Measurements from ENCODE around the gene CDC6. TPM values are rescaled to one million over a fixed set of nuclear protein-coding genes. Genes with fewer than 3 reads are reported as not detected.

CDC6 gene
- total RNA-seq, 4 donors from 2014 or later: 0.27 to 0.75 (median 0.66) TPM; not detected in 1

- H3K4me1 ChIP-seq: no peaks in the 10 kb centered on the region
- H3K9me3 ChIP-seq: no peaks in the 10 kb centered on the region
- H3K27ac ChIP-seq: no peak overlapping the region
- in situ Hi-C loops (cut with MboI; ENCODE audit: low sequenced_read_pairs in 4 of 4): no loop called here
- H3K27me3 ChIP-seq: no peaks in the 10 kb centered on the region
- DNase-seq (no peak), ATAC-seq (no peak)
- H3K4me3 ChIP-seq: no peak overlapping the region
- TF ChIP-seq, protein P1, sequence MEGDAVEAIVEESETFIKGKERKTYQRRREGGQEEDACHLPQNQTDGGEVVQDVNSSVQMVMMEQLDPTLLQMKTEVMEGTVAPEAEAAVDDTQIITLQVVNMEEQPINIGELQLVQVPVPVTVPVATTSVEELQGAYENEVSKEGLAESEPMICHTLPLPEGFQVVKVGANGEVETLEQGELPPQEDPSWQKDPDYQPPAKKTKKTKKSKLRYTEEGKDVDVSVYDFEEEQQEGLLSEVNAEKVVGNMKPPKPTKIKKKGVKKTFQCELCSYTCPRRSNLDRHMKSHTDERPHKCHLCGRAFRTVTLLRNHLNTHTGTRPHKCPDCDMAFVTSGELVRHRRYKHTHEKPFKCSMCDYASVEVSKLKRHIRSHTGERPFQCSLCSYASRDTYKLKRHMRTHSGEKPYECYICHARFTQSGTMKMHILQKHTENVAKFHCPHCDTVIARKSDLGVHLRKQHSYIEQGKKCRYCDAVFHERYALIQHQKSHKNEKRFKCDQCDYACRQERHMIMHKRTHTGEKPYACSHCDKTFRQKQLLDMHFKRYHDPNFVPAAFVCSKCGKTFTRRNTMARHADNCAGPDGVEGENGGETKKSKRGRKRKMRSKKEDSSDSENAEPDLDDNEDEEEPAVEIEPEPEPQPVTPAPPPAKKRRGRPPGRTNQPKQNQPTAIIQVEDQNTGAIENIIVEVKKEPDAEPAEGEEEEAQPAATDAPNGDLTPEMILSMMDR (IDR thresholded peaks at IDR 0.05 in 4 of 5, conservative IDR thresholded peaks at IDR 0.05 in 1 of 5): no peak
- TF ChIP-seq POLR2A (IDR thresholded peaks at IDR 0.05): no peak
- intact Hi-C loops (cut with DNase I; ENCODE audit: low total_unique reads): no loop called here
- H3K36me3 ChIP-seq: peaks cover 0 to 60% of the 10 kb centered on the region in 2 donors
Measured at GRCh38 chr17:40266882-40267281, 20.8 kb upstream of the CDC6 start.

DNA sequence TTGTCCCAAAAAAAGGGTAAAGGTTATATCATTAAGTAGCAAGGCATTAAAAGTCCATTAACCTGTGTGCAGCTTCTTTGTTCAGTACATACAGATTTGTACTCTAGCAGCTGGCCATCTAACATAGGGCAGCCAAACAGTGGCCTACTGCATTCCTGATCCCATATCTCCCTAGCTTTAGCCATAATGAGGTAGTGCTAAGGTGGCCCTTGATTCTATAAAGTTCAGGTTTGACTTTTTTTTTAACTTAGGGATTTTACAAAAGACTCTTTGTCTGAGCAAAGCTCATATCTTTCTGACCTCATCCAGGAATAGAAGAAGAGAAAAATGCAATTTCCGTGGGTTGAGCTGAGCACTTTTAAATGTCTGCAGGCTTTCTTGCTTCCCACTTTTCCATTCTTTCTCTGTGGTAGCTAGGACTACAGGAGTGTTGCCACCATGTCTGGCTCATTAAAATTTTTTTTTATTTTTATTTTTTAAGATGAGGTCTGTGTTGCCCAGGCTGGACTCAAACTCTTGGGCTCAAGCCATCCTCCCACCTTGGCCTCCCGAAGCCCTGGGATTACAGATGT is 19.5 kb upstream of the CDC6 start:
- intact Hi-C loops (cut with DNase I; ENCODE audit: low total_unique reads): no loop called here
- Histone ChIP-seq H3K36me3 (peaks cover 0 to 58% of the 10 kb centered on the region in 2 donors), H3K4me3 (no peak overlapping the region), H3K9me3 (no peaks in the 10 kb centered on the region), H3K4me1 (no peaks in the 10 kb centered on the region), H3K27ac (no peak overlapping the region), H3K27me3 (no peaks in the 10 kb centered on the region)
- in situ Hi-C loops (cut with MboI; ENCODE audit: low sequenced_read_pairs in 4 of 4): no loop called here
- no peak for DNase-seq
- no peak for ATAC-seq
- TF ChIP-seq POLR2A (IDR thresholded peaks at IDR 0.05): no peak
- TF ChIP-seq, protein P1 (IDR thresholded peaks at IDR 0.05 in 4 of 5, conservative IDR thresholded peaks at IDR 0.05 in 1 of 5): no peak

- ATAC-seq (no peak), DNase-seq (no peak)
- no peak for TF ChIP-seq POLR2A (IDR thresholded peaks at IDR 0.05)
- TF ChIP-seq, protein P1 (IDR thresholded peaks at IDR 0.05 in 4 of 5, conservative IDR thresholded peaks at IDR 0.05 in 1 of 5): no peak
- in situ Hi-C loops (cut with MboI; ENCODE audit: low sequenced_read_pairs in 4 of 4) (no loop called here), intact Hi-C loops (cut with DNase I; ENCODE audit: low total_unique reads) (no loop called here)
- Histone ChIP-seq H3K9me3 (no peaks in the 10 kb centered on the region), H3K36me3 (peaks cover 0 to 69% of the 10 kb centered on the region in 2 donors), H3K4me3 (no peak overlapping the region), H3K27ac (no peak overlapping the region), H3K27me3 (no peaks in the 10 kb centered on the region), H3K4me1 (no peaks in the 10 kb centered on the region)
Measured at GRCh38 chr17:40278414-40278813, 9.3 kb upstream of the CDC6 start.

- Histone ChIP-seq H3K27ac (no peak overlapping the region), H3K27me3 (no peaks in the 10 kb centered on the region), H3K4me3 (no peak overlapping the region), H3K9me3 (no peaks in the 10 kb centered on the region), H3K4me1 (no peaks in the 10 kb centered on the region), H3K36me3 (peaks cover 0 to 60% of the 10 kb centered on the region in 2 donors)
- DNase-seq (no peak), ATAC-seq (no peak)
- TF ChIP-seq POLR2A (IDR thresholded peaks at IDR 0.05): no peak
- intact Hi-C loops (cut with DNase I; ENCODE audit: low total_unique reads) (no loop called here), in situ Hi-C loops (cut with MboI; ENCODE audit: low sequenced_read_pairs in 4 of 4) (no loop called here)
Measured at GRCh38 chr17:40279402-40279801, 8.3 kb upstream of the CDC6 start.

DNA sequence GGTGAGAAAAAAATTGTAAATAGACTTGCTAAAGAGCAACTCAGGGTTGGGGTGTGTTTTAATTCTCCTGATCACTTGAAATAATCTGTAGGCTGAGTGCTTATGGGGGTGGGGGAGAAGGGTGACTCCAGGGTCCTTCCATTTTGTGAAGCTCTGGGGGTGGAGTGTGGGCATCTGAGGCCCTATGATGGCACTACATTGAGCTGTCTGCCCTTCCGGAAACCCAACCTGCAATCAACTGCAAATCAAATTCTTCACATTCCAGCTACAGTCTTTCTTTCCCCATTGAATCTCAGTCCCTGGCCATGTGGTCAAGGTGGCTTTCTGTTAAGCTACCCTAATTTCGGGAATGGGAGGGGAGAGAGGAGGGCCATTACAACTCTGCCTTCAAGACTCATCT is 6.0 kb upstream of the CDC6 start:
- ATAC-seq (no peak), DNase-seq (no peak)
- TF ChIP-seq, protein P1 (IDR thresholded peaks at IDR 0.05 in 4 of 5, conservative IDR thresholded peaks at IDR 0.05 in 1 of 5): no peak
- no peak for TF ChIP-seq POLR2A (IDR thresholded peaks at IDR 0.05)
- H3K4me1 ChIP-seq: no peaks in the 10 kb centered on the region
- peaks cover 0 to 44% of the 10 kb centered on the region in 2 donors for H3K36me3 ChIP-seq
- H3K9me3 ChIP-seq: no peaks in the 10 kb centered on the region
- intact Hi-C loops (cut with DNase I; ENCODE audit: low total_unique reads): loop anchor here (10.0 kb wide), 1 partner anchor 363 kb away; the partner anchor contains the start of gene SMARCE1
- no peak overlapping the region for H3K27ac ChIP-seq
- H3K27me3 ChIP-seq: no peaks in the 10 kb centered on the region
- H3K4me3 ChIP-seq: no peak overlapping the region
- in situ Hi-C loops (cut with MboI; ENCODE audit: low sequenced_read_pairs in 4 of 4): loop anchor here in 1 of 4 donors (10.0 kb wide), 1 partner anchor 77 kb away; no protein-coding TSS in a partner anchor

Data from gastrocnemius medialis (tissue), 4 donors.